ENCODE results near the gene METTL26. TPM values are rescaled to one million over a fixed set of nuclear protein-coding genes. Genes with fewer than 3 reads are reported as not detected.

The METTL26 gene
- total RNA-seq, 4 donors from 2014 or later: 69.6 to 105 (median 79.9) TPM

- Histone ChIP-seq H3K4me3 (peak overlapping the region; percentile 55 to 88 (median 65)), H3K4me1 (peaks cover 51 to 80% (median 61%) of the 10 kb centered on the region in 3 donors), H3K36me3 (peaks cover 17 to 47% (median 19%) of the 10 kb centered on the region in 3 donors), H3K27ac (peak overlapping the region in 3 of 4 donors; percentile 83 to 88 (median 85)), H3K27me3 (peaks cover 0 to 6% (median 0%) of the 10 kb centered on the region in 4 donors), H3K9me3 (no peaks in the 10 kb centered on the region)
- TF ChIP-seq CTCF (IDR thresholded peaks at IDR 0.05) (no peak), POLR2A (IDR thresholded peaks at IDR 0.05) (no peak)
- WGBS, 2 donors: 67 to 76% methylated on average over 7 to 12 of the region's 36 CpGs
- intact Hi-C loops (cut with DNase I): no loop called here
- DNase-seq: no peak
Observed at GRCh38 chr16:682493-683395, 46.6 kb upstream of the METTL26 start.

GRCh38 chr16:681746-682427, 45.8 kb upstream of the METTL26 start:
- Histone ChIP-seq H3K4me1 (peaks cover 54 to 88% (median 67%) of the 10 kb centered on the region in 3 donors), H3K4me3 (peak overlapping the region in 2 of 4 donors; percentile 95 to 98), H3K27ac (peak overlapping the region in 2 of 4 donors; percentile 22 to 93), H3K9me3 (no peaks in the 10 kb centered on the region), H3K27me3 (peaks cover 0 to 15% (median 0%) of the 10 kb centered on the region in 4 donors), H3K36me3 (peaks cover 15 to 38% (median 16%) of the 10 kb centered on the region in 3 donors)
- intact Hi-C loops (cut with DNase I): no loop called here
- TF ChIP-seq CTCF (IDR thresholded peaks at IDR 0.05) (no peak), POLR2A (IDR thresholded peaks at IDR 0.05) (no peak)
- DNase-seq: no peak
- WGBS, 2 donors: 50 to 55% methylated on average over 10 to 17 of the region's 28 CpGs

- 40 to 52% methylated on average over 2 to 18 of the region's 44 CpGs for WGBS, 2 donors
- Histone ChIP-seq H3K27ac (peak overlapping the region; percentile 90 to 97 (median 94)), H3K9me3 (no peaks in the 10 kb centered on the region), H3K4me1 (peaks cover 62 to 88% (median 75%) of the 10 kb centered on the region in 3 donors), H3K27me3 (peaks cover 0 to 22% (median 0%) of the 10 kb centered on the region in 4 donors), H3K4me3 (peak overlapping the region; percentile 69 to 98 (median 88)), H3K36me3 (peaks cover 11 to 31% (median 15%) of the 10 kb centered on the region in 3 donors)
- DNase-seq: no peak
- TF ChIP-seq POLR2A (IDR thresholded peaks at IDR 0.05) (no peak), CTCF (IDR thresholded peaks at IDR 0.05) (no peak)
- intact Hi-C loops (cut with DNase I): no loop called here
Observed at GRCh38 chr16:680967-681745, 45.1 kb upstream of the METTL26 start.

GRCh38 chr16:680625-680945, 44.5 kb upstream of the METTL26 start:
- no CpG with 5 or more reads among the region's 38 CpGs for WGBS, 2 donors
- TF ChIP-seq POLR2A (IDR thresholded peaks at IDR 0.05) (no peak), CTCF (IDR thresholded peaks at IDR 0.05) (no peak)
- H3K9me3 ChIP-seq: no peaks in the 10 kb centered on the region
- peak overlapping the region; percentile 90 to 97 (median 94) for H3K27ac ChIP-seq
- peak overlapping the region; percentile 69 to 98 (median 88) for H3K4me3 ChIP-seq
- H3K27me3 ChIP-seq: peaks cover 0 to 28% (median 0%) of the 10 kb centered on the region in 4 donors
- H3K36me3 ChIP-seq: peaks cover 11 to 25% (median 15%) of the 10 kb centered on the region in 3 donors
- intact Hi-C loops (cut with DNase I): no loop called here
- peaks cover 65 to 88% (median 76%) of the 10 kb centered on the region in 3 donors for H3K4me1 ChIP-seq
- no peak for DNase-seq
